NCI-H748 (cell line): ENCODE data around the gene SLC9A9.
"Not testable (repeated sequence)": the region's sequence is repeated elsewhere in the genome, so short reads cannot be mapped to it uniquely, and the experiment has no call there.

Experiments
- DNase-seq: peaks from one replicate; lab custom pipeline; 2025; ENCODE audit not compliant: unreplicated experiment; lab: John Stamatoyannopoulos, UW

The SLC9A9 gene

GRCh38 chr3:143475981-143476380, 372.3 kb downstream of the SLC9A9 start:
- no peak for DNase-seq

DNA sequence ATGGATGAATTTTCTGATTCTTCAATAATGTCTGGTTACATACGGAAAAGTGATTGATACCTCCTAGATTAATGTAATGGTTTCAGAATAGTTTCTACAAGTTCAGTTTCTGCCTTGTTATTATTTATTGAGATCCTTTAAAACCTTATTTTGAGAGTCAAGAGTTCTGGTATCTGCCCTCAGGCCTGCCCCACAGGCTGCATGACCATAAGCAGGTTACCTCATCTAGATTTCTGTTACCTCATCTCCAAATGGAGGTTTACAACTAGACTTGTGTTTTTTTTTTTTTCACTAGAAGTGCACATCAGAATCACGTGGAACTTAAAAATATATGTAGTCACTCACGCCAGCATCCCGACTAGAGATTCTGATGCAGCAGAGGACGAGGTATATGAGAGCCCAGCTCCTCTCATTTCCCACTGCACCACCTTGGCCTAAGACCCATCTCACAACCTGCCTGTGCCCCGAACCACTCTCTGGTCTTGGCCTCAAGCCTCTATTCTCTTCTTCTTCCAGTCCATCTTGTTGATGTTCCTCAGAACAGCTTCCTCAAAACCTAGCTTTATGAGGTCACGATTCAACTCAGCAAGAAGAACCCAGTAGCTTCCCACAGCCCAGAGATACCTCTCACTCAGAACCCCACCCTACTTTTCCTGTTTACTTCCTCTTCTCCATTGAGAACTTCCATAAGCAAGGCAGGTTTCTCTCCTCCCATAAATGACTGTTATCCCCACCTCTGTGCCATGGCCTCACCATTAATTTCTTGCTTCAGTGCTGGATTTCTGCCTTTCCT, 375.3 kb downstream of the SLC9A9 start:
- DNase-seq = no peak

- DNase-seq = peak; percentile 13
Measured at GRCh38 chr3:143471705-143472104, 376.6 kb downstream of the SLC9A9 start.

- no peak for DNase-seq
Measured at GRCh38 chr3:143469159-143469558, 379.1 kb downstream of the SLC9A9 start.

- no peak for DNase-seq
Measured at GRCh38 chr3:143465666-143466065, 382.6 kb downstream of the SLC9A9 start.

GRCh38 chr3:143464850-143465249, 383.4 kb downstream of the SLC9A9 start:
- DNase-seq = peak; percentile 26

GRCh38 chr3:143455480-143455879, 392.8 kb downstream of the SLC9A9 start:
- no peak for DNase-seq

- no peak for DNase-seq
Measured at GRCh38 chr3:143450632-143451031, 397.6 kb downstream of the SLC9A9 start.

DNA sequence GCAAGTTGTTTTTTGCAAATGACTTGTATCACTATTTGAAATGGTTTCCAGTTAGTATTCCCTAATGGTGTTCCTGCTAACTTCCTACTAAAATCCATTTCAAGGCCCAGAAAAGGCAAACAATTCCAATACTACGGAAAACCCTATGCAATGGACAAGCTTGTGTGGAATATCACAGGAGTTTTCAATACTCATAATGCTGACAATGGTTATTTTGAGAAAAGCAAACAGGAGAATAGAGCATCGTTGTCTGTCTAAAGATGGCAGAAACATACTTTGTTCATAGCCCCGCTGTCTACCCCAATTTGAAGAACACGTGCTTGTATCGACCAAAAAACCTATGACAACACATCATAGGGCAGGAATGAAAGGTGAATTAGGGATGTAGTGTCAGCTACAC, 400.8 kb downstream of the SLC9A9 start:
- DNase-seq = no peak

GRCh38 chr3:143445118-143445517, 403.1 kb downstream of the SLC9A9 start:
- no peak for DNase-seq

DNA sequence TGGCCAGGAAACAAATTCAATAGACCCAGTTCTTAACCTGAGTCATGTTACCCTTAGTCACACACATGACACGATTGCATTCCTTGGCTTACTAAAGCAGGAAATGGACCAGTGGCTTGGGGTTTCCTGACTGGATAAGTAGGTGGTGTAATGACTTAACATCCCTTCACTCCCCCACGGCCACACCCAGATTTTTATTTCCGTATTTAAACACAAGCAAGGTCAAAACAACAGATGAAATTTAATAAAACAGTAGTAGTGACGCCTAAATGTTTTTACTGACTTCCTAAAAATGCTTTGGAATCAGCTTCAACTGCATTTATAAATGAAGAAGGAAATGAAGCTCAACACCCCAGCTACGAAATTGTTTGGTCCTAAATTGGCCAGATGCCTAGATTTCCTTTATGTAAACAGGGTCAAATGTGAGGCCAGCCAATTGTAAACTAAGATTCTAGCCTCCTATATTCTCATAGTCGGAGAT, 404.4 kb downstream of the SLC9A9 start:
- peak; percentile 16 for DNase-seq

DNA sequence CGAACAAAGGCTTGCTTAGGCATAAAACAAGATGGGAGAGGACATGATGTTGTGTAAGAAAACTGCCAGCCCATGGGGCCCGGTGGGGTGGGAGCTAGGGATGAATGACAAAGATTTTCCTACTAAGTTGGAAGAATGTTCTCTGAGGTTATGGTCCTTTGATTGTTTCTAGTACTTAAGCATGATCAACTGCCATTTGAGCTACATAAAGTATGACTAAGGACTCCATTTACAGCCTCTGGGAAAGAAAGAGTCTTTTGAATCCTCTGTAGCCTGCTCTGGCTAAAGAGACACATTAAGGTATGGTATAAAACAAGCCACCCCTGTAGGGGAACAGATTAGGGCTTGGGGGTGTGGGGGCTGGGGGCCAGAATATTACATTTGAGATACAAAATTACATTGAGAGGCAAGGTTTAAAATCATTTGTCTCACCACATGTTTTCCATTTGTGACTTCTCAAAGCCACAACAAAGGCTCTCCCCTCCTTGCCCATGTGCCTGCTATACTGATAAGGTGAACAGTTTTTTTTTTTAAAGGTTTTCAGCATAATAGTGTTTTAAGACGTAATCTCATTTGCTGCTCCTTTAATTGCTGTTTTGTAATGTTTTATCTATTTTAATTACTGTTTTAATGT, 405.3 kb downstream of the SLC9A9 start:
- no peak for DNase-seq

GRCh38 chr3:143441516-143442171, 406.6 kb downstream of the SLC9A9 start:
- DNase-seq = no peak

DNA sequence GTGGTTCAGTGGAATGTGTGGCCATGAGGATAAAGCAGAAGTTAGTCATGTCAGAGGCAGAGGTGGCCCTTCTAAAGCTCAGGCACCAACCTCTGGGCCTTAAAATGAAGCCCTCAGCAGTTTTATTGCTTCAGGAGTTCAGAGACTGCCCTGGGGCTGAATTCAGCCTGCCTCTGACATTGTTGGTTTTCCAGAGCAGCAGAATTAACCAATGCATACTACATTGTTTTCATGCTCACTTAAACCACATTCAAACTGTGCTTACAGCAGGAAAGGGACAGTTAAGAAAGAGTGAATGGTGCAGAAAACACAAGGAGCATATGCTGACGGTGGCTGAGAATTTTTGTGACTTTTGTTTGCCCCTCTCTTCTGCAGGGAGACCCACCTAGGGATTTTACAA, 408.5 kb downstream of the SLC9A9 start:
- no peak for DNase-seq

- DNase-seq = no peak
Measured at GRCh38 chr3:143437405-143437804, 410.9 kb downstream of the SLC9A9 start.

DNA sequence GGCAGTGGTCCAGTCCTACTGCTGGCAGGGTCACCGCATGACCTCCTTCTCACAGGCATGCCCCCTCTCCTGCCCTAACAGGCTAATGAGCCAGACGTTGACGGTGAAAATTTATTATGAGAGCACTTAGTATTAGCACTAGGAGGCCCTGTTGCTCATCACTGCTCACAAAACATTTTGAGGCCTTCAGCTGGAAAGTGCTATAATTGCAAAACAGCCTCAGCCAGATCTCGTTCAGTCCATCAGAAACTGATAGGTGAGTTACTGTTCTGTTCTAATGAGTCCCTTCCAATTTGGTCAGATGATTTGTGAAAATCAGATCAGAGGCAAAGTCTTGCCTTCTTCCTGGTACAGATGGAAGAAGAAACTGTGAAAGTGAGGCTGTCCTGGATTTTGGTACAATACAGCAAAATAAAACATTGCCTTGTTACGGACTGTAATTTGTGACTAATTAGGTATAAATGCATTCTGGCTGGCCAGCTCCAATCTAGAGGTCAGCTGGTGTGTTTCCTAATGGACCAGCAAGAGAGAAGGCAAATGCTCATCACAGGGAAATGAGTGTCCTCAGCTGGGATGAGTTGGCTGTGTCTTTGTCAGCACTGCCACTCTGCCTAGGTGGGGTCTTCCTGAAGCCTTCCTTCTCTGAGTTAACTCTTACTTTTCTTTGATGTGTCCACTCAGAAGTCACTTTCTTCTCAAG, 411.9 kb downstream of the SLC9A9 start:
- DNase-seq = no peak

- peak; percentile 7 for DNase-seq
Measured at GRCh38 chr3:143433787-143434378, 414.4 kb downstream of the SLC9A9 start.

DNA sequence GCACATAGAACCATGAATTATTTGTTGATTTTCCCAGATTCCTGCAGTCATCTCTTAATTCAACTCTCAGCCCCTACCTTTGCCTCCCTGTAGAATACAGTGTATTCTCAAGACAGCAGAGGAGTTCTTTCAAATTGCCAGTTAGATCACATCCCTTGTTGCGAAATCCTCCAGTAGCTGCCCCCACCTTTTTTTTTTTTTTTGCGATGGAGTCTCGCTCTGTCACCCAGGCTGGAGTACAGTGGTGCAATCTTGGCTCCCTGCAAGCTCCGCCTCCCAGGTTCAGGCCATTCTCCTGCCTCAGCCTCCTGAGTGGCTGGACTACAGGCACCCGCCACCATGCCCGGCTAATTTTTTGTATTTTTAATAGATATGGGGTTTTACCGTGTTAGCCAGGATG, 417.0 kb downstream of the SLC9A9 start:
- not testable (repeated sequence) for DNase-seq

- no peak for DNase-seq
Measured at GRCh38 chr3:143430568-143430967, 417.7 kb downstream of the SLC9A9 start.

- DNase-seq = no peak
Measured at GRCh38 chr3:143429628-143430514, 418.4 kb downstream of the SLC9A9 start.
